Measurements from ENCODE around the gene CHRNA9.

GRCh38 chr4:40401096-40401495 lies 66.0 kb downstream of the CHRNA9 start:
- no peak for TF ChIP-seq CTCF (IDR thresholded peaks at IDR 0.05)
- no peak for TF ChIP-seq POLR2A (IDR thresholded peaks at IDR 0.05)
